HG03025 (cell line): ENCODE measurements around the gene KATNB1.

Experiments used
- ATAC-seq: cut with Tn5 transposase; IDR thresholded peaks from one replicate; pipeline ENCODE4 v1.9.1; 2021; ENCODE audit warnings: mild to moderate bottlenecking, moderate library complexity; ENCODE audit not compliant: unreplicated experiment, low FRiP score

The KATNB1 gene

GRCh38 chr16:57735755-57736418 is at the start of gene KATNB1:
Gene KATNB1, plus strand, starts transcription at chr16:57735770. Its CDS starts 1,474 bp downstream, at chr16:57737244.
- ATAC-seq, result no peak

- no peak for ATAC-seq
Measured at GRCh38 chr16:57686577-57686976, 49.0 kb upstream of the KATNB1 start.

GRCh38 chr16:57687363-57687929 is 48.1 kb upstream of the KATNB1 start:
- ATAC-seq, result no peak

GRCh38 chr16:57688487-57688986 is 47.0 kb upstream of the KATNB1 start:
- no peak for ATAC-seq

- no peak for ATAC-seq
Measured at GRCh38 chr16:57688987-57689761, 46.4 kb upstream of the KATNB1 start.

GRCh38 chr16:57689762-57690558 is 45.6 kb upstream of the KATNB1 start:
- ATAC-seq, result no peak

GRCh38 chr16:57690782-57691471 is 44.6 kb upstream of the KATNB1 start:
- no peak for ATAC-seq

- ATAC-seq, result no peak
Measured at GRCh38 chr16:57692636-57693035, 42.9 kb upstream of the KATNB1 start.

- ATAC-seq, result no peak
Measured at GRCh38 chr16:57693550-57693949, 42.0 kb upstream of the KATNB1 start.

GRCh38 chr16:57694231-57694724 is 41.3 kb upstream of the KATNB1 start:
- ATAC-seq, result no peak

GRCh38 chr16:57694725-57695679 is 40.6 kb upstream of the KATNB1 start, which contains the start of gene DRC7:
Gene DRC7, plus strand, starts transcription at chr16:57694806. Its CDS starts 3,144 bp downstream, at chr16:57697950.
- no peak for ATAC-seq

- no peak for ATAC-seq
Measured at GRCh38 chr16:57695680-57696069, 39.9 kb upstream of the KATNB1 start.

- ATAC-seq, result no peak
Measured at GRCh38 chr16:57696240-57696639, 39.3 kb upstream of the KATNB1 start.

GRCh38 chr16:57697896-57698537 is 37.6 kb upstream of the KATNB1 start:
- no peak for ATAC-seq

- ATAC-seq, result no peak
Measured at GRCh38 chr16:57698812-57699405, 36.7 kb upstream of the KATNB1 start.

GRCh38 chr16:57699481-57699880 is 36.1 kb upstream of the KATNB1 start:
- no peak for ATAC-seq

GRCh38 chr16:57699899-57700298 is 35.7 kb upstream of the KATNB1 start:
- ATAC-seq, result no peak
